Measurements from ENCODE around the gene THSD4.

THSD4 gene

GRCh38 chr15:71226536-71227455 lies 111.5 kb downstream of the THSD4 start:
- Histone ChIP-seq H3K27me3 (ENCODE audit: insufficient read depth, poor library complexity, severe bottlenecking) (peaks cover 4% of the 10 kb centered on the region), H3K27ac (replicated peaks) (no peak overlapping the region), H3K4me3 (replicated peaks; ENCODE audit: insufficient read depth, low read length) (no peak overlapping the region)
- TF ChIP-seq POLR2AphosphoS5 (IDR thresholded peaks at IDR 0.05; ENCODE audit: low read depth) (no peak), SPI1 (IDR thresholded peaks at IDR 0.05; ENCODE audit: borderline replicate concordance, low read depth) (no peak), GABPA (IDR thresholded peaks at IDR 0.05; ENCODE audit: low read depth) (no peak)
- TF ChIP-seq, protein P1, sequence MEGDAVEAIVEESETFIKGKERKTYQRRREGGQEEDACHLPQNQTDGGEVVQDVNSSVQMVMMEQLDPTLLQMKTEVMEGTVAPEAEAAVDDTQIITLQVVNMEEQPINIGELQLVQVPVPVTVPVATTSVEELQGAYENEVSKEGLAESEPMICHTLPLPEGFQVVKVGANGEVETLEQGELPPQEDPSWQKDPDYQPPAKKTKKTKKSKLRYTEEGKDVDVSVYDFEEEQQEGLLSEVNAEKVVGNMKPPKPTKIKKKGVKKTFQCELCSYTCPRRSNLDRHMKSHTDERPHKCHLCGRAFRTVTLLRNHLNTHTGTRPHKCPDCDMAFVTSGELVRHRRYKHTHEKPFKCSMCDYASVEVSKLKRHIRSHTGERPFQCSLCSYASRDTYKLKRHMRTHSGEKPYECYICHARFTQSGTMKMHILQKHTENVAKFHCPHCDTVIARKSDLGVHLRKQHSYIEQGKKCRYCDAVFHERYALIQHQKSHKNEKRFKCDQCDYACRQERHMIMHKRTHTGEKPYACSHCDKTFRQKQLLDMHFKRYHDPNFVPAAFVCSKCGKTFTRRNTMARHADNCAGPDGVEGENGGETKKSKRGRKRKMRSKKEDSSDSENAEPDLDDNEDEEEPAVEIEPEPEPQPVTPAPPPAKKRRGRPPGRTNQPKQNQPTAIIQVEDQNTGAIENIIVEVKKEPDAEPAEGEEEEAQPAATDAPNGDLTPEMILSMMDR (IDR thresholded peaks at IDR 0.05; ENCODE audit: insufficient read depth, low read length), result no peak
- TF ChIP-seq, protein P2, sequence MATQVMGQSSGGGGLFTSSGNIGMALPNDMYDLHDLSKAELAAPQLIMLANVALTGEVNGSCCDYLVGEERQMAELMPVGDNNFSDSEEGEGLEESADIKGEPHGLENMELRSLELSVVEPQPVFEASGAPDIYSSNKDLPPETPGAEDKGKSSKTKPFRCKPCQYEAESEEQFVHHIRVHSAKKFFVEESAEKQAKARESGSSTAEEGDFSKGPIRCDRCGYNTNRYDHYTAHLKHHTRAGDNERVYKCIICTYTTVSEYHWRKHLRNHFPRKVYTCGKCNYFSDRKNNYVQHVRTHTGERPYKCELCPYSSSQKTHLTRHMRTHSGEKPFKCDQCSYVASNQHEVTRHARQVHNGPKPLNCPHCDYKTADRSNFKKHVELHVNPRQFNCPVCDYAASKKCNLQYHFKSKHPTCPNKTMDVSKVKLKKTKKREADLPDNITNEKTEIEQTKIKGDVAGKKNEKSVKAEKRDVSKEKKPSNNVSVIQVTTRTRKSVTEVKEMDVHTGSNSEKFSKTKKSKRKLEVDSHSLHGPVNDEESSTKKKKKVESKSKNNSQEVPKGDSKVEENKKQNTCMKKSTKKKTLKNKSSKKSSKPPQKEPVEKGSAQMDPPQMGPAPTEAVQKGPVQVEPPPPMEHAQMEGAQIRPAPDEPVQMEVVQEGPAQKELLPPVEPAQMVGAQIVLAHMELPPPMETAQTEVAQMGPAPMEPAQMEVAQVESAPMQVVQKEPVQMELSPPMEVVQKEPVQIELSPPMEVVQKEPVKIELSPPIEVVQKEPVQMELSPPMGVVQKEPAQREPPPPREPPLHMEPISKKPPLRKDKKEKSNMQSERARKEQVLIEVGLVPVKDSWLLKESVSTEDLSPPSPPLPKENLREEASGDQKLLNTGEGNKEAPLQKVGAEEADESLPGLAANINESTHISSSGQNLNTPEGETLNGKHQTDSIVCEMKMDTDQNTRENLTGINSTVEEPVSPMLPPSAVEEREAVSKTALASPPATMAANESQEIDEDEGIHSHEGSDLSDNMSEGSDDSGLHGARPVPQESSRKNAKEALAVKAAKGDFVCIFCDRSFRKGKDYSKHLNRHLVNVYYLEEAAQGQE (IDR thresholded peaks at IDR 0.05; ENCODE audit: insufficient replicate concordance, low read depth), result no peak
- no peak for DNase-seq (ENCODE audit: low read depth in 1 of 2, low spot score in 1 of 2)

DNA sequence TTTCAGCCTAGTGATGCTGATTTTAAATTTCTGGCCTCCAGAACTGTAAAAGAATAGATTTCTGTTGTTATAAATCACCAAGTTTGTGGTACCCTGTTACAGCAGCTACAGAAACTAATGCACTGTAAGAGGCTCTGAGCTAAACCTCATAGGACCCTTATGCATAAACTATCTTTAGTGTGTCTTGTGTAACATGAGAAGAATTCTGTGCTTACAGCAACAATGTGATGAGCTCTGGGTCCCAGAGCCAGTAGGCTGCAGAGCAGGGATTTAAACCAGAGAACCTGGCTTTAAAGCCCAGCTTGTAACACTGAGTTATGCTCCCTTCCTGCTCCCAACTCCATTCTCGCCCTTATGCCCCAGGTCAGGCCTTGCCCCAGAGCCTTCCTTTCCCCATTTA lies 113.1 kb downstream of the THSD4 start:
- H3K27ac ChIP-seq (replicated peaks), result no peak overlapping the region
- DNase-seq (ENCODE audit: low read depth in 1 of 2, low spot score in 1 of 2), result no peak

GRCh38 chr15:71230303-71230702 lies 115.0 kb downstream of the THSD4 start:
- TF ChIP-seq, protein P2 (IDR thresholded peaks at IDR 0.05; ENCODE audit: insufficient replicate concordance, low read depth), result no peak
- TF ChIP-seq, protein P1 (IDR thresholded peaks at IDR 0.05; ENCODE audit: insufficient read depth, low read length), result no peak
- no peak for TF ChIP-seq POLR2AphosphoS5 (IDR thresholded peaks at IDR 0.05; ENCODE audit: low read depth)
- no peak for TF ChIP-seq GABPA (IDR thresholded peaks at IDR 0.05; ENCODE audit: low read depth)
- no peak for TF ChIP-seq SPI1 (IDR thresholded peaks at IDR 0.05; ENCODE audit: borderline replicate concordance, low read depth)

More for the DNA sequence above, 113.1 kb downstream of the THSD4 start:
- Histone ChIP-seq H3K4me3 (replicated peaks; ENCODE audit: insufficient read depth, low read length) (no peak overlapping the region), H3K27me3 (ENCODE audit: insufficient read depth, poor library complexity, severe bottlenecking) (peaks cover 1% of the 10 kb centered on the region)
- TF ChIP-seq SPI1 (IDR thresholded peaks at IDR 0.05; ENCODE audit: borderline replicate concordance, low read depth) (no peak), POLR2AphosphoS5 (IDR thresholded peaks at IDR 0.05; ENCODE audit: low read depth) (no peak), GABPA (IDR thresholded peaks at IDR 0.05; ENCODE audit: low read depth) (no peak)
- TF ChIP-seq, protein P2 (IDR thresholded peaks at IDR 0.05; ENCODE audit: insufficient replicate concordance, low read depth), result no peak
- TF ChIP-seq, protein P1 (IDR thresholded peaks at IDR 0.05; ENCODE audit: insufficient read depth, low read length), result no peak

More at GRCh38 chr15:71230303-71230702, 115.0 kb downstream of the THSD4 start:
- H3K4me3 ChIP-seq (replicated peaks; ENCODE audit: insufficient read depth, low read length), result no peak overlapping the region
- DNase-seq (ENCODE audit: low read depth in 1 of 2, low spot score in 1 of 2), result no peak
- no peak overlapping the region for H3K27ac ChIP-seq (replicated peaks)
- no peaks in the 10 kb centered on the region for H3K27me3 ChIP-seq (ENCODE audit: insufficient read depth, poor library complexity, severe bottlenecking)

Data from HL-60 (cell line).